ENCODE data around the gene TEX54.
"Not testable (repeated sequence)": the region's sequence is repeated elsewhere in the genome, so short reads cannot be mapped to it uniquely, and the experiment has no call there.

Gene TEX54

DNA sequence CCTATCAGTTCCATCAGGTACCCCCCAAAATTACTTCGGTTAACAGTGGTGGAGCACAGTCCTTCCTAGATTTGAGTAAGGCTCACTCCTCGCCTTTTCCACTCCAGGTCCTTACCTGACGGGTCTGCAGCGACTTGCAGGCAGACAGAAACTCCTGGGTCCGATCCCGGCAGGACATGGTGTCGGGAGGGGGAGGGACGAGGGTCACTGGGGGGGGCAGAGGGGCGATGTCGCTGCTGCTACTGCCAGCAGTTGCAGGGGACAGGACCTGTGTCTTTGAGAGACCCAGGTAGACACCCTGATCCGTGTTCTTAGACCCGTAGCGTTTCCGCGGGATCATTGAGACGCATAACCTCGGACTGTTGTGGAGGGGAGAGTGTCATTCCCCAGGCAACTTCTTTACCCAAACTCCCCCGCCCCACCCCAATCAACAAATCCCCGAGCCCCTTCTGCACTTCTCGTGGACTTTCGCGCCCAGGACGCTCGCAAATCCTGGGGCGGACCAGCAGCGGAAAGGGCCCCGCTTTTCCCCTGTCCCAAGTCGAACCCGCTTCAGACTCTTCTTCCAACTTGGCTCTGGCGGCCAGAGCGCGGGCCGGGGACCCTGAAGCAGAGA lies 1.6 kb downstream of the TEX54 start:
- no peak for DNase-seq

GRCh38 chr11:62828130-62828529 lies 4.5 kb downstream of the TEX54 start:
- not testable (repeated sequence) for DNase-seq

GRCh38 chr11:62823677-62824076 lies 9.0 kb downstream of the TEX54 start:
- DNase-seq: no peak

- no peak for DNase-seq
Measured at GRCh38 chr11:62817129-62817528, 15.5 kb downstream of the TEX54 start.

DNA sequence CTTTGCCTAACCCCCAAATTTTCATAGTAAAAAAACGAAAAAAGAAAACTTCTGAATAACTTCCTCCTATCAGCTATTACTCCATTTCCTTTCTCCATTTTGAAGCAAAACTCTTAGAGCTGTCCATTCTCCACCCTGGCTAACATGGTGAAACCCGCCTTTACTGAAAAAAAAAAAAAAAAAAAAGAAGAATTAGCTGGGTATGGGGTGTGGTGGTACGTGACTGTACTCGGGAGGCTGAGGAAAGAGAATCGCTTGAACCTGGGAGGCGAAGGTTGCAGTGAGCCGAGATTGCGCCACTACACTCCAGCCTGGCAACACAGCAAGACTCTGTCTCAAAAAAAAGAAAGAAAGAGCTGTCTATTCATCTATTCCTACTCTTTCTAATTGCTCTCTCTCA lies 16.1 kb downstream of the TEX54 start:
- no peak for DNase-seq

- DNase-seq: no peak
Measured at GRCh38 chr11:62811659-62812058, 21.0 kb downstream of the TEX54 start.

DNA sequence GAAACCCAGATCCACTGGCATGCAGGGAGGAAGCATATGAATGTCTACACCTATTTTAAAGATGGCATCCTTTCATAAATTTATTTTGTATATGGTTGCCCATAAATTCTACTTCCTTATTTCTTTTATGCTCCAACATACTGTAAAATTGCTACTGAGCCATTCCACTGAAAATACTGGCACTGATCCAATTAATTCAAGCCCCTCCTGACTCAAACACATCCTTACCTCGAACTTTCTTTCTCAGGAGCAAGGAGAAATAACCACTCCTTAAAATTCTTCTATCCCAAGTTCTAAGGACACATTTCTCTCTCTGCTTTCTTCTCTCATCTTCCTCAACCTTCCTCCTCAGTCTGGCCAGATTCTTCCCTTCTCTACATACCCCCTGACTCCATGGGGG lies 21.9 kb downstream of the TEX54 start:
- DNase-seq: no peak

DNA sequence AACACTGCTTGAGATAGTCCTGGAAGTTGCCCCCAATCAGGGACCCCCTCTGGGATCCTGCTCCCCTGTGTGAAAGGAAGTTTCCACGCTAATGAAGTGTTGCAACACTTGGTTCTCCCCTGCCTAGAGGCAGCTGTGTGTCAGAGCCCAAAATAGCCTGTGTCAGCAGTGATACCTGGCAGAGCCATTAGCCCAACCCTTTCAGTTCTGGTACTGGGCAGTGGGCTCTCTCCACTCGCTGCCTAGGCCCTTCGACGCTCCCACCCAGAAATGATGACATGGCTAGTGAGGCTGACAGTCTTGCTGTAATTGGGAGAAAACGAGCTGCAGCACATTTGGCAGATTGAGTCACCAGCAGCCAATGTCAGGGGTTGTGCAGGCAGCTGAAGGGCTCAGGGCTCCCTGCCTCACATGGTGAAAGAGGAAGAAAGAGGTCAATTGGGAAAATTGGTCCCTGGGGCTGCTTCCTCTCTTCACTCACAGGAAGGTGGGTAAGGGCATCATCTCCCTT lies 26.0 kb downstream of the TEX54 start:
- no peak for DNase-seq

- peak; percentile 47 for DNase-seq
Measured at GRCh38 chr11:62805961-62806441, 26.6 kb downstream of the TEX54 start.

DNA sequence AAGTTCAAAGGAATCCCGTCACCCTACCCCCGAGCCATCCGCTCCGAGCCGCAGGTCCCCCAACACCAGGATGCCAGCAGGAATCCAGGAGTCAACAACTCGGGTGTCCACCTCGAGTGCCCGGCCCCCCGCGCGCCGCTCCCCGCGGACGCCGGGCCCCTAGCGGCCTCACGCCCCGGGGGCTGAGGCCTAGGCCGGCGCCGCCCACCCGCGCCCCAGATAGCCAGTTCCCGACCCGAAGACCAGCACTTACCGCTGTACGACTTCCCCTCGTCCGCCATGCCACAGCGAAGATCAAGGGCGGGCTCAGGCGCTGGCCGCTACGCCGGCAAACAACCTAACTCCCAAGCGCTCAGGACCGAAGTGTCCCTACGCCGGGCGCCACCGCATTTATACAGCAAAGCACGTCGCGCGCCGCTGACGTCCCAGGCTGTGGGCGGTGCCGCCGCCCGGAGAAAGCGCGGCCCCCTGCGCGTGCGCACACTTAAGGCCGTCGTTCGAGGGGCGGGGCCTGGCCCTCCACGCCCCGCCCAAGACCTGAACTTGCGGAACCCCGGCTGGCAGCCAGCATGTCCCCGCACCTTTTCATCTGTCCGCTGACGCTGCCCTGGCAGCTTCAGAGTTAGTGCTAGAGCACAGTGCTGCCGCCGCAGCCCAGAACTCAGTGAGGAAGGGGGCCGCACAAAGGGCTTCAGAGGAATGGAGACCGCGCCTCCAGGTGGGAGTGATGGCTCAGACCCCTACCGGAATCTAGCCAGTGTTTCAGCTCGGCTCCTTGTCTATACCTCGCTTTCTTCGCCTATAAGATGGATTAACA lies 27.4 kb downstream of the TEX54 start, which contains the start of gene NXF1:
Gene NXF1, minus strand, starts transcription at position 365 of the 817 bp plus-strand sequence. Its CDS starts 84 bp downstream, at position 281.
- peak; percentile 96 for DNase-seq

- no peak for DNase-seq
Measured at GRCh38 chr11:62804310-62805075, 28.1 kb downstream of the TEX54 start.

GRCh38 chr11:62801071-62801470 lies 31.6 kb downstream of the TEX54 start:
- DNase-seq: no peak

- DNase-seq: no peak
Measured at GRCh38 chr11:62799486-62799885, 33.2 kb downstream of the TEX54 start.

GRCh38 chr11:62796281-62796680 lies 36.4 kb downstream of the TEX54 start:
- DNase-seq: no peak

- DNase-seq: no peak
Measured at GRCh38 chr11:62794201-62794775, 38.4 kb downstream of the TEX54 start.

DNA sequence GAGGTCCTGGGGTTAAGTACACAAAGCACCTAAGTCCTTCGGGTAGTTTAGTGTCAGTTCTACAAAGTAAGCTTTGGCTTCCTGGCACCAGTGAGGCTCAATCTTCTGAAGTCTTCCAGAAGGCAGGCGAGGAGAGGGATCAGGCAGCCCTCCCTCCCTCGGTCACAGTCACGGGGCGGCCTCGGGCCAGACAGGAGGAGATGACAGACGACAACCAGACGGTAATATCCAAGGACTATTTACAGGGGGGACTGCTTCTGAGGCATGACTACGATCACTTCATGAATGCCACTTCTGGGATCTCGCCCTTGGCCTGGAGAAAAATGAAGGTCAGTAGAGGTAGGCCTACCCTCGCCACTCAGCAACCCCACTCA lies 40.5 kb downstream of the TEX54 start:
- no peak for DNase-seq

DNA sequence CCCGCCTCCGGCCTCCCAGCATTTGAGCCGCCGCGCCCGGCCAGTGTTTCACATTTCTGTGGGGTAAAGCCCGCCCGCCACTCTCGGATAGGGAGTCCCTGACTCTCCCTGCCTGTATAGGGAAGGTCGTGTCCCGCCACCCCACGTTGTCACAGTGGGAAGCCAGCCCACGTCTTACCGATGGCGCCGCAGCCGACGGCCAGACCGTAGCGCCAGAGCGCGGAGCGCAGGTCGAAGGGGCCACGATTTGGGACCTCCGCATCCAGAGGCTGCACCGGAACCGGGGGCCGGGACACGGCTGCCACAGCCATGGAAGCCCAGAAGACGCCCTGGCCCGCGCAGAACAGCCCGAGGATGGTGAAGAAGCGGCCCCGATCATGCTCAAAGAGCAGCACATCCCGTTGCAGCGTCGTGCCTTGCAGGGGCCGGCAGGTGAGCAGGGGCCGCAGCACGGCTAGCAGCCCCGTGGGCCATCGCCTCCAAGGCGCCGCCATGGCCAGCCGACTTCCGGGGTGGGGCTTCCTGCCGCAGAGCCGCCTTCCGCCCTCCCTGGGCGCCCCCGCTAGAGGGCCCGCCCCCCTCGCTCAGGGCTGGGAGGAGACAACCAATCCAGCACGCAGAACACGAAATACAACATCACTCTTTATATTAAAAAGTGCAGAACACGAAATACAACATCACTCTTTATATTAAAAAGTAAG lies 41.0 kb downstream of the TEX54 start, which contains the start of gene TMEM223:
Gene TMEM223, minus strand, starts transcription at position 506 of the 701 bp plus-strand sequence. Its CDS starts 12 bp downstream, at position 494.
- DNase-seq: peak; percentile 94

- no peak for DNase-seq
Measured at GRCh38 chr11:62789576-62789975, 43.1 kb downstream of the TEX54 start.

- no peak for DNase-seq
Measured at GRCh38 chr11:62788991-62789390, 43.6 kb downstream of the TEX54 start.

DNA sequence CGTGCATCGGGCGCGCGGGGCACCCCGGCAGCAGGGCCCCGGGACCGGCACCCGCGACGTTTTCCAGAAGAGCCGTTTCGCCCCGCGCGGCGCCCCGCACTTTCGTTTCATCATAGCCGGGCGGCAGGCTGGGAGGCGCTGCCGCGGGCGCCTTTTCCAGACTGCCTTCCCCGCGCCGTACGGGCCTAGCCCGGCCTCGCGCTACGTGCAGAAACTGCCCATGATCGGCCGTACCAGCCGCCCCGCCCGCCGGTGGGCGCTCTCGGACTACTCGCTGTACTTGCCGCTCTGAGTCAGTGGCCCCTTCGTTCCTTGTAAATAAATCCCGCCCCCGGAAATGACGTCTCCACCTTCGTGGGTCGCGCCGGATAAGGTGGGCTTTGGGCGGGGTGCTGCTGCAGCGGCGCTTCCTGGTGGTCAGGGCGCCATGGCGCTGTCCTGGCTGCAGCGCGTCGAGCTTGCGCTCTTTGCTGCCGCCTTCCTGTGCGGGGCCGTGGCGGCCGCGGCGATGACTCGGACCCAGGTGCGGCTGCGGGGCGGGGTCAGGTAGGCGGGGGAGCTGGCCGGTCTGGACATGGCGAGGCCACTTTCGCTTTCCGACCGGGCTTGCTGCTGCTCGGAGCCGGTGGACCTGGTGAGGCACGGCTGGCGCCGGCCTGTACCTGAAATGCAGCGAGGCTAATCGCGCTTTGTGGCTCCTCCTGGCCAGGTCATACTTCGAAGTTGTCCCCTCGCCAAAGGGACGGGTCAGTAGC lies 45.5 kb downstream of the TEX54 start, which contains the start of gene TMEM179B:
Gene TMEM179B, plus strand, starts transcription at position 398 of the 755 bp plus-strand sequence. Its CDS starts 30 bp downstream, at position 428.
- DNase-seq: peak; percentile 99

Measured in CD4-positive, alpha-beta T cell treated with Interleukin-17A for 4 hours (primary cell).